PC-9 (cell line): Measurements from ENCODE around the gene BAIAP2.

ENCODE experiments used
- EZH2 ChIP-seq: fragments of 200-600 bp; sonication (generic); IDR thresholded peaks from 2 replicates; pipeline ENCODE4 v1.8.0; 2017; ENCODE audit warnings: antibody characterized with exemption, low read depth
- TF ChIP-seq, protein P1 (sequence below): fragments of 200-600 bp; sonication (generic); conservative IDR thresholded peaks from 2 replicates; pipeline ENCODE4 v1.6.1; 2017; ENCODE audit warnings: mixed run types, antibody characterized with exemption, mild to moderate bottlenecking, moderate library complexity

DNA sequence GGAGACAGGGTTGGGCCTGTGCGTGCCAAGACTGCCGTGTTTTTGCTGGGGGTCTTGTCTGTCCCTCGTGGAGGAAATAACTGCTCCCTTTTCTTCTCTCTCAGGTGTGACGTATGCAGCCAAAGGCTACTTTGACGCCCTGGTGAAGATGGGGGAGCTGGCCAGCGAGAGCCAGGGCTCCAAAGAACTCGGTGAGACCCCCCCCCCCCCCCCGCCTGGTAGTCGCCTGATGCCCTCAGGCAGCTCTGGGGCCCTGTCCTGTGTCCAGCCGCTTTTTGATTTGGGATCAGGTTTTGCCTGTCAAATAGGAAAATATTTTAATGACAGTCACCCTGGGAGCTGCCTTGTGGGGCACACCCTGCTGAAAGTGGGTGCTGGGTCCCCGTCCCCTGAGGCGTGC is 22.8 kb downstream of the BAIAP2 start:
- no peak for TF ChIP-seq EZH2
- TF ChIP-seq, protein P1, sequence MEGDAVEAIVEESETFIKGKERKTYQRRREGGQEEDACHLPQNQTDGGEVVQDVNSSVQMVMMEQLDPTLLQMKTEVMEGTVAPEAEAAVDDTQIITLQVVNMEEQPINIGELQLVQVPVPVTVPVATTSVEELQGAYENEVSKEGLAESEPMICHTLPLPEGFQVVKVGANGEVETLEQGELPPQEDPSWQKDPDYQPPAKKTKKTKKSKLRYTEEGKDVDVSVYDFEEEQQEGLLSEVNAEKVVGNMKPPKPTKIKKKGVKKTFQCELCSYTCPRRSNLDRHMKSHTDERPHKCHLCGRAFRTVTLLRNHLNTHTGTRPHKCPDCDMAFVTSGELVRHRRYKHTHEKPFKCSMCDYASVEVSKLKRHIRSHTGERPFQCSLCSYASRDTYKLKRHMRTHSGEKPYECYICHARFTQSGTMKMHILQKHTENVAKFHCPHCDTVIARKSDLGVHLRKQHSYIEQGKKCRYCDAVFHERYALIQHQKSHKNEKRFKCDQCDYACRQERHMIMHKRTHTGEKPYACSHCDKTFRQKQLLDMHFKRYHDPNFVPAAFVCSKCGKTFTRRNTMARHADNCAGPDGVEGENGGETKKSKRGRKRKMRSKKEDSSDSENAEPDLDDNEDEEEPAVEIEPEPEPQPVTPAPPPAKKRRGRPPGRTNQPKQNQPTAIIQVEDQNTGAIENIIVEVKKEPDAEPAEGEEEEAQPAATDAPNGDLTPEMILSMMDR, result no peak
